CD4-positive, alpha-beta memory T cell (primary cell): Measurements from ENCODE around the gene KCNA4. TPM values are rescaled to one million over a fixed set of nuclear protein-coding genes. Genes with fewer than 3 reads are reported as not detected.

Source experiments
- CTCF ChIA-PET: fragments of 350-600 bp; sonication (Branson Sonifier 250); formaldehyde crosslinking; loops from one replicate; lab custom pipeline; 2021; ENCODE audit warnings: inconsistent platforms; ENCODE audit not compliant: partially characterized antibody; lab: Charles Lee
- POLR2A ChIA-PET: fragments of 350-600 bp; sonication (Branson Sonifier 250); formaldehyde crosslinking; loops from one replicate; lab custom pipeline; 2021; ENCODE audit not compliant: partially characterized antibody; lab: Charles Lee
- DNase-seq, 5 donors: peaks; one replicate each; pipeline versions ENCODE4 v3.0.0 to v3.0.0-alpha.2; 2020 to 2022; ENCODE audit warnings: mixed read lengths in 1 of 5
- H3K27ac ChIP-seq: one replicate; pipeline ENCODE4 v1.7.0; 2013; ENCODE audit warnings: low read depth, low read length
- H3K27me3 ChIP-seq: 2 replicates; pipeline ENCODE4 v1.7.0; 2013; ENCODE audit warnings: mild to moderate bottlenecking, low read length, moderate library complexity; ENCODE audit not compliant: insufficient read depth
- H3K36me3 ChIP-seq: 2 replicates; pipeline ENCODE4 v1.7.0; 2013; ENCODE audit warnings: mild to moderate bottlenecking, low read length, moderate library complexity; ENCODE audit not compliant: insufficient read depth
- H3K4me1 ChIP-seq: 2 replicates; pipeline ENCODE4 v1.7.0; 2013; ENCODE audit warnings: mild to moderate bottlenecking, low read length, moderate library complexity; ENCODE audit not compliant: insufficient read depth
- H3K4me3 ChIP-seq, 2 donors: one replicate each; pipeline ENCODE4 v1.7.0; 2013; ENCODE audit warnings: low read length in 2 of 2, mild to moderate bottlenecking in 1 of 2
- H3K9me3 ChIP-seq, 2 donors: one replicate each; pipeline ENCODE4 v1.7.0; 2013; ENCODE audit warnings: low read length in 2 of 2, control low read depth in 1 of 2; ENCODE audit not compliant: control insufficient read depth in 1 of 2
- H3K27ac Mint-ChIP-seq, 7 donors: one replicate each; pipeline ENCODE4 v1.8.0; 2020 to 2021; ENCODE audit warnings: mixed read lengths in 7 of 7, mild to moderate bottlenecking in 6 of 7, inconsistent platforms in 3 of 7, moderate library complexity in 3 of 7
- H3K27me3 Mint-ChIP-seq, 2 donors: one replicate each; pipeline ENCODE4 v1.8.0; 2020 to 2021; ENCODE audit warnings: mixed read lengths in 2 of 2
- H3K36me3 Mint-ChIP-seq, 2 donors: one replicate each; pipeline ENCODE4 v1.8.0; 2020 to 2021; ENCODE audit warnings: mixed read lengths in 2 of 2, inconsistent platforms in 1 of 2, mild to moderate bottlenecking in 1 of 2
- H3K4me1 Mint-ChIP-seq, 4 donors: one replicate each; pipeline ENCODE4 v1.8.0; 2020 to 2021; ENCODE audit warnings: mixed read lengths in 4 of 4, mild to moderate bottlenecking in 1 of 4
- H3K4me3 Mint-ChIP-seq, 8 donors: one replicate each; pipeline ENCODE4 v1.8.0; 2020 to 2021; ENCODE audit warnings: mixed read lengths in 8 of 8, mild to moderate bottlenecking in 7 of 8, moderate library complexity in 6 of 8, inconsistent platforms in 3 of 8
- H3K9me3 Mint-ChIP-seq, 8 donors: one replicate each; pipeline ENCODE4 v1.8.0; 2020 to 2021; ENCODE audit warnings: mixed read lengths in 8 of 8, mild to moderate bottlenecking in 5 of 8, inconsistent platforms in 3 of 8, moderate library complexity in 1 of 8
- intact Hi-C: fragments of 100-400 bp; cut with micrococcal nuclease; formaldehyde crosslinking; loops from one replicate; pipeline ENCODE4 v1.15.1; 2023
- polyA plus RNA-seq, 2 donors: library from polyadenylated mRNA; unstranded; fragments of 300-500 nt; fragmentation: Illumina TruSeq; gene quantifications; one replicate each; pipeline ENCODE4 v1.2.3, GENCODE V29; 2021
- total RNA-seq, 2 experiments: library from RNA; stranded (reverse); gene quantifications; one replicate each; pipeline ENCODE4 v1.2.3, GENCODE V29; 2021

The KCNA4 gene
- total and polyA plus RNA-seq, 4 experiments from 2014 or later = not detected

- H3K27me3 ChIP-seq = no peaks in the 10 kb centered on the region
- H3K27ac Mint-ChIP-seq = no peak overlapping the region
- H3K27ac ChIP-seq = no peak overlapping the region
- no peaks in the 10 kb centered on the region for H3K4me1 Mint-ChIP-seq
- no peaks in the 10 kb centered on the region for H3K36me3 Mint-ChIP-seq
- ChIA-PET POLR2A (no interaction called here), CTCF (no interaction called here)
- DNase-seq = no peak
- H3K4me3 Mint-ChIP-seq = no peak overlapping the region
- no peaks in the 10 kb centered on the region for H3K9me3 ChIP-seq
- H3K27me3 Mint-ChIP-seq = peaks cover 18 to 26% of the 10 kb centered on the region in 2 donors
- H3K4me1 ChIP-seq = no peaks in the 10 kb centered on the region
- intact Hi-C loops = no loop called here
- peaks cover 0 to 14% (median 7%) of the 10 kb centered on the region in 8 donors for H3K9me3 Mint-ChIP-seq
- no peaks in the 10 kb centered on the region for H3K36me3 ChIP-seq
- no peak overlapping the region for H3K4me3 ChIP-seq
Measured at GRCh38 chr11:30017445-30017895, 640 bp upstream of the KCNA4 start.

- ChIA-PET CTCF (no interaction called here), POLR2A (no interaction called here)
- Histone ChIP-seq H3K9me3 (no peaks in the 10 kb centered on the region), H3K4me3 (no peak overlapping the region), H3K27ac (no peak overlapping the region), H3K36me3 (no peaks in the 10 kb centered on the region), H3K27me3 (no peaks in the 10 kb centered on the region), H3K4me1 (no peaks in the 10 kb centered on the region)
- peaks cover 18 to 24% of the 10 kb centered on the region in 2 donors for H3K27me3 Mint-ChIP-seq
- H3K4me1 Mint-ChIP-seq = no peaks in the 10 kb centered on the region
- H3K36me3 Mint-ChIP-seq = no peaks in the 10 kb centered on the region
- no peak for DNase-seq
- intact Hi-C loops = no loop called here
- H3K4me3 Mint-ChIP-seq = no peak overlapping the region
- H3K9me3 Mint-ChIP-seq = peaks cover under 1 to 13% (median 9%) of the 10 kb centered on the region in 8 donors
- H3K27ac Mint-ChIP-seq = no peak overlapping the region
Measured at GRCh38 chr11:30015725-30016412, 961 bp downstream of the KCNA4 start.

GRCh38 chr11:30012346-30012745 is 4.5 kb downstream of the KCNA4 start:
- POLR2A ChIA-PET = no interaction called here
- no peak overlapping the region for H3K27ac ChIP-seq
- CTCF ChIA-PET = interaction anchor here (0.5 kb wide), 1 partner anchor 14 kb away, joined by 3 read pairs; no protein-coding TSS in a partner anchor
- no peak overlapping the region for H3K4me3 ChIP-seq
- Mint-ChIP-seq H3K27me3 (peaks cover under 1 to 1% of the 10 kb centered on the region in 2 donors), H3K4me1 (no peaks in the 10 kb centered on the region), H3K4me3 (no peak overlapping the region), H3K36me3 (no peaks in the 10 kb centered on the region), H3K9me3 (peaks cover 0 to 7% (median 2%) of the 10 kb centered on the region in 8 donors), H3K27ac (no peak overlapping the region)
- intact Hi-C loops = no loop called here
- no peaks in the 10 kb centered on the region for H3K36me3 ChIP-seq
- H3K27me3 ChIP-seq = no peaks in the 10 kb centered on the region
- H3K9me3 ChIP-seq = no peaks in the 10 kb centered on the region
- no peaks in the 10 kb centered on the region for H3K4me1 ChIP-seq
- DNase-seq = no peak

- CTCF ChIA-PET = no interaction called here
- H3K4me1 ChIP-seq = no peaks in the 10 kb centered on the region
- H3K36me3 ChIP-seq = no peaks in the 10 kb centered on the region
- H3K4me3 ChIP-seq = no peak overlapping the region
- Mint-ChIP-seq H3K36me3 (no peaks in the 10 kb centered on the region), H3K4me1 (no peaks in the 10 kb centered on the region), H3K4me3 (no peak overlapping the region), H3K27me3 (no peaks in the 10 kb centered on the region), H3K9me3 (peaks cover 0 to 7% (median 1%) of the 10 kb centered on the region in 8 donors), H3K27ac (no peak overlapping the region)
- H3K9me3 ChIP-seq = no peaks in the 10 kb centered on the region
- no peaks in the 10 kb centered on the region for H3K27me3 ChIP-seq
- DNase-seq = no peak
- H3K27ac ChIP-seq = no peak overlapping the region
- intact Hi-C loops = no loop called here
- POLR2A ChIA-PET = no interaction called here
Measured at GRCh38 chr11:30009060-30009459, 7.8 kb downstream of the KCNA4 start.

GRCh38 chr11:30006876-30007275 is 10.0 kb downstream of the KCNA4 start:
- no peaks in the 10 kb centered on the region for H3K4me1 ChIP-seq
- no peak for DNase-seq
- Mint-ChIP-seq H3K27ac (no peak overlapping the region), H3K36me3 (no peaks in the 10 kb centered on the region), H3K27me3 (no peaks in the 10 kb centered on the region), H3K9me3 (peaks cover 0 to 4% (median 2%) of the 10 kb centered on the region in 8 donors), H3K4me1 (no peaks in the 10 kb centered on the region), H3K4me3 (no peak overlapping the region)
- no peaks in the 10 kb centered on the region for H3K36me3 ChIP-seq
- CTCF ChIA-PET = no interaction called here
- POLR2A ChIA-PET = no interaction called here
- intact Hi-C loops = no loop called here
- H3K4me3 ChIP-seq = no peak overlapping the region
- H3K27me3 ChIP-seq = no peaks in the 10 kb centered on the region
- H3K27ac ChIP-seq = no peak overlapping the region
- H3K9me3 ChIP-seq = no peaks in the 10 kb centered on the region

- Histone ChIP-seq H3K36me3 (no peaks in the 10 kb centered on the region), H3K9me3 (no peaks in the 10 kb centered on the region), H3K4me1 (no peaks in the 10 kb centered on the region), H3K27me3 (no peaks in the 10 kb centered on the region), H3K4me3 (no peak overlapping the region), H3K27ac (no peak overlapping the region)
- CTCF ChIA-PET = no interaction called here
- H3K9me3 Mint-ChIP-seq = peaks cover 0 to 3% (median 0%) of the 10 kb centered on the region in 8 donors
- H3K4me3 Mint-ChIP-seq = no peak overlapping the region
- POLR2A ChIA-PET = interaction anchor here (0.7 kb wide), 1 partner anchor 18 kb away, joined by 3 read pairs; no protein-coding TSS in a partner anchor
- H3K36me3 Mint-ChIP-seq = no peaks in the 10 kb centered on the region
- no peak for DNase-seq
- intact Hi-C loops = no loop called here
- no peaks in the 10 kb centered on the region for H3K27me3 Mint-ChIP-seq
- H3K4me1 Mint-ChIP-seq = no peaks in the 10 kb centered on the region
- H3K27ac Mint-ChIP-seq = no peak overlapping the region
Measured at GRCh38 chr11:30002157-30002785, 14.6 kb downstream of the KCNA4 start.

GRCh38 chr11:30000986-30001750 is 15.7 kb downstream of the KCNA4 start:
- H3K27ac ChIP-seq = no peak overlapping the region
- no peaks in the 10 kb centered on the region for H3K27me3 ChIP-seq
- H3K4me3 ChIP-seq = no peak overlapping the region
- H3K36me3 ChIP-seq = no peaks in the 10 kb centered on the region
- H3K4me1 ChIP-seq = no peaks in the 10 kb centered on the region
- Mint-ChIP-seq H3K9me3 (peaks cover 0 to 3% (median 0%) of the 10 kb centered on the region in 8 donors), H3K4me3 (no peak overlapping the region), H3K4me1 (no peaks in the 10 kb centered on the region), H3K27me3 (no peaks in the 10 kb centered on the region), H3K36me3 (no peaks in the 10 kb centered on the region), H3K27ac (no peak overlapping the region)
- DNase-seq = no peak
- no peaks in the 10 kb centered on the region for H3K9me3 ChIP-seq
- CTCF ChIA-PET = interaction anchor here (0.7 kb wide), 1 partner anchor 195 kb away, joined by 3 read pairs; no protein-coding TSS in a partner anchor
- POLR2A ChIA-PET = no interaction called here
- intact Hi-C loops = no loop called here
